ENCODE measurements around the gene P2RY11. TPM values are rescaled to one million over a fixed set of nuclear protein-coding genes. Genes with fewer than 3 reads are reported as not detected.

P2RY11 gene
- 60.6 and 63.7 TPM in 2 replicates for total RNA-seq (2021)
- long read RNA-seq, partial matches to known transcripts: 0 of 27 reads
- long read RNA-seq, other reads (novel, unspliced or antisense): 27 of 27 reads

GRCh38 chr19:10111405-10111811, at the start of gene P2RY11:
Gene P2RY11, plus strand, starts transcription at chr19:10111693. Its CDS starts 29 bp downstream, at chr19:10111722.
- H3K27ac ChIP-seq (ENCODE audit: insufficient read length, low read depth, low read length): no peak within 1 kb of the TSS
- peaks cover 7 to 14% of the 10 kb centered on the region in 2 experiments for H3K4me1 Mint-ChIP-seq
- H3K79me2 ChIP-seq (ENCODE audit: insufficient read depth, low read length): peaks cover 7% of the 10 kb centered on the region; the same call in 1 of the 2 replicates
- no CpG with 5 or more reads among the region's 8 CpGs for WGBS (ENCODE audit: extremely low coverage, insufficient read length, low lambda C conversion rate)
- no peak within 1 kb of the TSS; a peak in 2 of 5 replicates for H3K4me3 Mint-ChIP-seq
- H2BK5ac ChIP-seq (ENCODE audit: insufficient read length, low read length): no peak within 1 kb of the TSS
- no peak within 1 kb of the TSS for H2BK12ac ChIP-seq (ENCODE audit: insufficient read length, low read depth, low read length)
- no peak within 1 kb of the TSS for H4K8ac ChIP-seq (replicated peaks; ENCODE audit: insufficient read length, low read depth, low read length)
- no peak for TF ChIP-seq CTCF (conservative IDR thresholded peaks at IDR 0.05)
- no peak within 1 kb of the TSS for H3K18ac ChIP-seq (ENCODE audit: insufficient read length, low read depth, low read length)
- no peak within 1 kb of the TSS; the same call in 1 of the 2 replicates for H3K14ac ChIP-seq (ENCODE audit: insufficient read depth, low read length)
- no peak within 1 kb of the TSS for H2BK15ac ChIP-seq (ENCODE audit: low read depth, low read length)
- no peak within 1 kb of the TSS for H3K56ac ChIP-seq (ENCODE audit: insufficient read length, low read depth, low read length)
- H2AFZ ChIP-seq (ENCODE audit: low read length): no peak within 1 kb of the TSS
- no peak within 1 kb of the TSS for H3K4me2 ChIP-seq (ENCODE audit: insufficient read depth, insufficient read length, low read length)
- H3K27me3 ChIP-seq (ENCODE audit: insufficient read depth, low read length): no peaks in the 10 kb centered on the region
- no peaks in the 10 kb centered on the region for H4K20me1 ChIP-seq (ENCODE audit: control insufficient read depth, insufficient read depth, insufficient read length)
- peaks cover 39 to 79% (median 62%) of the 10 kb centered on the region in 3 experiments for H3K36me3 Mint-ChIP-seq (ENCODE audit: insufficient read depth in 1 of 3, low read depth in 3 of 3)
- H3K79me1 ChIP-seq (ENCODE audit: insufficient read depth, low read depth, low read length, poor library complexity, severe bottlenecking): no peaks in the 10 kb centered on the region
- H4K91ac ChIP-seq (ENCODE audit: insufficient read length, low read depth, low read length): no peak within 1 kb of the TSS
- DNase-seq: no peak
- no peak within 1 kb of the TSS for H2BK120ac ChIP-seq (ENCODE audit: low read depth, low read length, poor library complexity, severe bottlenecking)
- H2AK5ac ChIP-seq (ENCODE audit: insufficient read length, low read length): no peak within 1 kb of the TSS
- no peak within 1 kb of the TSS for H3K23ac ChIP-seq (ENCODE audit: insufficient read length, low read depth, low read length)
- no peaks in the 10 kb centered on the region; a peak in 1 of 5 replicates for H3K9me3 Mint-ChIP-seq
- H3K27me3 Mint-ChIP-seq (ENCODE audit: low read depth): no peaks in the 10 kb centered on the region; the same call in none of the 2 replicates
- H2BK20ac ChIP-seq (ENCODE audit: low read depth, low read length, poor library complexity, severe bottlenecking): no peak within 1 kb of the TSS
- H3K23me2 ChIP-seq (ENCODE audit: insufficient read length, low read depth, low read length, poor library complexity, severe bottlenecking): peaks cover 7% of the 10 kb centered on the region
- H3K9me3 ChIP-seq (ENCODE audit: control insufficient read depth, low read depth, low read length): no peaks in the 10 kb centered on the region
- no peaks in the 10 kb centered on the region; the same call in 1 of the 2 replicates for H3K4me1 ChIP-seq (ENCODE audit: insufficient read depth, low read length)
- no peak within 1 kb of the TSS for H3K4ac ChIP-seq (ENCODE audit: low read depth, low read length)
- no peak within 1 kb of the TSS for H3T11ph ChIP-seq (ENCODE audit: low read length)
- peak within 1 kb of the TSS in 1 of 3 experiments; percentile 46; a peak in 3 of 7 replicates for H3K27ac Mint-ChIP-seq
- H3K9ac ChIP-seq (ENCODE audit: extremely low read depth, insufficient read length, low read length): no peak within 1 kb of the TSS
- H4K5ac ChIP-seq (ENCODE audit: insufficient read length, low read depth, low read length): no peak within 1 kb of the TSS
